ENCODE results near the gene L3MBTL4.
"Not testable (repeated sequence)": the region's sequence is repeated elsewhere in the genome, so short reads cannot be mapped to it uniquely, and the experiment has no call there.

L3MBTL4 gene

DNA sequence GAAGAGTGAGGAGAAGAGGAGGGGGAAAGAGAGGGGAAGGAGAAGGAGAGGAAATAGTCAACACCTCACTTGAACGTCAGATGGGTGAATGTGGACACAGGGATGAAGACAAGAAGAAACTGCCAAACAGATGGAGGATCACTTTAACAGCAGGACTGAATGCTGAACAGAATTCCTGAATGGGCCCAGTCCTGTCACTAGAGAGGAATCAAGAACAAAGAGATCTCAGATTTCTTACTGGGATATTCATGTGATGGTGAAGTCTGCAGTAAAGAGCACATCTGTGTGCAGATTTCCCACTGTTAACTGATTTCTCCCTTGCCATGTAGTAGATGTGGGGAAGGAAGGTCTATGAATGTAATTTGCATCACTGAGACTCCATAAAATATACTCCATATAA lies 135.4 kb downstream of the L3MBTL4 start:
- ATAC-seq, result no peak

DNA sequence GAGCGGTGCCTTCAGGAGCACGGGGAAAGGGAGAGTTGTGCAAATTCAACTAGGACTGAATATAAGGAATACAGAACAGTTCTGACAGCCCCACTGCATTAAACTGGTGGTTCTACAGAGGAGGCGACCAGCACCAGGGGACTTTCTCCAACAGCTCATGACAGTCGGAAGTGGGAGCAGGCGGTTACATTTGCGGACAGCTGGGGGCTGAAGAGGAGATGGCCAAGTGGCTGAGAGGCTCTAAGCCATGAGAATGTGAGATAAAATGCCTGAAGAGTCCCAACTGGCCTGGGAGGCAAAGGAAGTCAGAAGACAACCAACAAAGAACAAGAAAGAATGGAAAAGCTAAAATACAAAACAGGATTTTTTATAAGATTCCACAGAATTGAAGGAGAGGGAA lies 141.3 kb downstream of the L3MBTL4 start:
- no peak for ATAC-seq
- TF ChIP-seq, protein P1, sequence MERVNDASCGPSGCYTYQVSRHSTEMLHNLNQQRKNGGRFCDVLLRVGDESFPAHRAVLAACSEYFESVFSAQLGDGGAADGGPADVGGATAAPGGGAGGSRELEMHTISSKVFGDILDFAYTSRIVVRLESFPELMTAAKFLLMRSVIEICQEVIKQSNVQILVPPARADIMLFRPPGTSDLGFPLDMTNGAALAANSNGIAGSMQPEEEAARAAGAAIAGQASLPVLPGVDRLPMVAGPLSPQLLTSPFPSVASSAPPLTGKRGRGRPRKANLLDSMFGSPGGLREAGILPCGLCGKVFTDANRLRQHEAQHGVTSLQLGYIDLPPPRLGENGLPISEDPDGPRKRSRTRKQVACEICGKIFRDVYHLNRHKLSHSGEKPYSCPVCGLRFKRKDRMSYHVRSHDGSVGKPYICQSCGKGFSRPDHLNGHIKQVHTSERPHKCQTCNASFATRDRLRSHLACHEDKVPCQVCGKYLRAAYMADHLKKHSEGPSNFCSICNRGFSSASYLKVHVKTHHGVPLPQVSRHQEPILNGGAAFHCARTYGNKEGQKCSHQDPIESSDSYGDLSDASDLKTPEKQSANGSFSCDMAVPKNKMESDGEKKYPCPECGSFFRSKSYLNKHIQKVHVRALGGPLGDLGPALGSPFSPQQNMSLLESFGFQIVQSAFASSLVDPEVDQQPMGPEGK (CRISPR knock-in tag; IDR thresholded peaks at IDR 0.05; ENCODE audit: borderline replicate concordance), result no peak
- no peak for TF ChIP-seq CSDC2 (CRISPR knock-in tag; IDR thresholded peaks at IDR 0.05)
- TF ChIP-seq PPARA (CRISPR knock-in tag; IDR thresholded peaks at IDR 0.05; ENCODE audit: borderline replicate concordance), result no peak
- TF ChIP-seq ZFP30 (CRISPR knock-in tag; IDR thresholded peaks at IDR 0.05), result no peak
- no peak for TF ChIP-seq ZNF8 (CRISPR knock-in tag; IDR thresholded peaks at IDR 0.05)
- no peak for TF ChIP-seq BACH2 (CRISPR knock-in tag; IDR thresholded peaks at IDR 0.05; ENCODE audit: borderline replicate concordance)
- TF ChIP-seq, protein P2, sequence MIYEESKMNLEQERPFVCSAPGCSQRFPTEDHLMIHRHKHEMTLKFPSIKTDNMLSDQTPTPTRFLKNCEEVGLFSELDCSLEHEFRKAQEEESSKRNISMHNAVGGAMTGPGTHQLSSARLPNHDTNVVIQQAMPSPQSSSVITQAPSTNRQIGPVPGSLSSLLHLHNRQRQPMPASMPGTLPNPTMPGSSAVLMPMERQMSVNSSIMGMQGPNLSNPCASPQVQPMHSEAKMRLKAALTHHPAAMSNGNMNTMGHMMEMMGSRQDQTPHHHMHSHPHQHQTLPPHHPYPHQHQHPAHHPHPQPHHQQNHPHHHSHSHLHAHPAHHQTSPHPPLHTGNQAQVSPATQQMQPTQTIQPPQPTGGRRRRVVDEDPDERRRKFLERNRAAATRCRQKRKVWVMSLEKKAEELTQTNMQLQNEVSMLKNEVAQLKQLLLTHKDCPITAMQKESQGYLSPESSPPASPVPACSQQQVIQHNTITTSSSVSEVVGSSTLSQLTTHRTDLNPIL (CRISPR knock-in tag; IDR thresholded peaks at IDR 0.05; ENCODE audit: low read depth), result no peak
- no peak for TF ChIP-seq SNAI2 (CRISPR knock-in tag; IDR thresholded peaks at IDR 0.05)
- no peak for TF ChIP-seq ZNF565 (CRISPR knock-in tag; conservative IDR thresholded peaks at IDR 0.05; ENCODE audit: low read depth)
- no peak for TF ChIP-seq ARNTL (CRISPR knock-in tag; IDR thresholded peaks at IDR 0.05; ENCODE audit: borderline replicate concordance, low read depth)
- no peak for TF ChIP-seq TCF4 (CRISPR knock-in tag; IDR thresholded peaks at IDR 0.05; ENCODE audit: borderline replicate concordance)
- no peak for TF ChIP-seq GLIS3 (CRISPR knock-in tag; IDR thresholded peaks at IDR 0.05)

More for the DNA sequence above, 135.4 kb downstream of the L3MBTL4 start:
- TF ChIP-seq ESRRG (CRISPR knock-in tag; IDR thresholded peaks at IDR 0.05) (no peak), ZFP30 (CRISPR knock-in tag; IDR thresholded peaks at IDR 0.05) (no peak), BACH2 (CRISPR knock-in tag; IDR thresholded peaks at IDR 0.05; ENCODE audit: borderline replicate concordance) (no peak), OSR1 (CRISPR knock-in tag; IDR thresholded peaks at IDR 0.05) (no peak), ZNF8 (CRISPR knock-in tag; IDR thresholded peaks at IDR 0.05) (no peak), GLIS3 (CRISPR knock-in tag; IDR thresholded peaks at IDR 0.05) (no peak)
- TF ChIP-seq, protein P3, sequence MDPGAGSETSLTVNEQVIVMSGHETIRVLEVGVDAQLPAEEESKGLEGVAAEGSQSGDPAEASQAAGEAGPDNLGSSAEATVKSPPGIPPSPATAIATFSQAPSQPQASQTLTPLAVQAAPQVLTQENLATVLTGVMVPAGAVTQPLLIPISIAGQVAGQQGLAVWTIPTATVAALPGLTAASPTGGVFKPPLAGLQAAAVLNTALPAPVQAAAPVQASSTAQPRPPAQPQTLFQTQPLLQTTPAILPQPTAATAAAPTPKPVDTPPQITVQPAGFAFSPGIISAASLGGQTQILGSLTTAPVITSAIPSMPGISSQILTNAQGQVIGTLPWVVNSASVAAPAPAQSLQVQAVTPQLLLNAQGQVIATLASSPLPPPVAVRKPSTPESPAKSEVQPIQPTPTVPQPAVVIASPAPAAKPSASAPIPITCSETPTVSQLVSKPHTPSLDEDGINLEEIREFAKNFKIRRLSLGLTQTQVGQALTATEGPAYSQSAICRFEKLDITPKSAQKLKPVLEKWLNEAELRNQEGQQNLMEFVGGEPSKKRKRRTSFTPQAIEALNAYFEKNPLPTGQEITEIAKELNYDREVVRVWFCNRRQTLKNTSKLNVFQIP (CRISPR knock-in tag; IDR thresholded peaks at IDR 0.05; ENCODE audit: borderline replicate concordance, low read depth), result no peak
- TF ChIP-seq, protein P4, sequence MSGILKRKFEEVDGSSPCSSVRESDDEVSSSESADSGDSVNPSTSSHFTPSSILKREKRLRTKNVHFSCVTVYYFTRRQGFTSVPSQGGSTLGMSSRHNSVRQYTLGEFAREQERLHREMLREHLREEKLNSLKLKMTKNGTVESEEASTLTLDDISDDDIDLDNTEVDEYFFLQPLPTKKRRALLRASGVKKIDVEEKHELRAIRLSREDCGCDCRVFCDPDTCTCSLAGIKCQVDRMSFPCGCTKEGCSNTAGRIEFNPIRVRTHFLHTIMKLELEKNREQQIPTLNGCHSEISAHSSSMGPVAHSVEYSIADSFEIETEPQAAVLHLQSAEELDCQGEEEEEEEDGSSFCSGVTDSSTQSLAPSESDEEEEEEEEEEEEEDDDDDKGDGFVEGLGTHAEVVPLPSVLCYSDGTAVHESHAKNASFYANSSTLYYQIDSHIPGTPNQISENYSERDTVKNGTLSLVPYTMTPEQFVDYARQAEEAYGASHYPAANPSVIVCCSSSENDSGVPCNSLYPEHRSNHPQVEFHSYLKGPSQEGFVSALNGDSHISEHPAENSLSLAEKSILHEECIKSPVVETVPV (CRISPR knock-in tag; IDR thresholded peaks at IDR 0.05), result no peak

DNA sequence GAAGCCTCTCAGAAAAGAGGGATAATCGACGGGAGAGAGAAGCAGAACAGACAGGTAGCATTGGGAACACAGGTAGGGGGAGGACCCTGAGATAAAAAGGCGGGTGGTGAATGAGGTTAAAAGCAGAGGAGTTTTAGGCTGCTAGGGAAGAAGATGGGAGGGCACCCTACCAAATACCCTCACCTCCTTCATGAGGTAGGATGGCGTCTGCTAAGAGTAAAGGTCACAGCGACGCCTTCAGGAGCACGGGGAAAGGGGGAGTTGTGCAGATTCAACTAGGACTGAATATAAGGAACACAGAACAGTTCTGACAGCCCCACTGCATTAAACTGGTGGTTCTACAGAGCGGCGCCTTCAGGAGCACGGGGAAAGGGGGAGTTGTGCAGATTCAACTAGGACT lies 142.6 kb downstream of the L3MBTL4 start:
- not testable (repeated sequence) for ATAC-seq

DNA sequence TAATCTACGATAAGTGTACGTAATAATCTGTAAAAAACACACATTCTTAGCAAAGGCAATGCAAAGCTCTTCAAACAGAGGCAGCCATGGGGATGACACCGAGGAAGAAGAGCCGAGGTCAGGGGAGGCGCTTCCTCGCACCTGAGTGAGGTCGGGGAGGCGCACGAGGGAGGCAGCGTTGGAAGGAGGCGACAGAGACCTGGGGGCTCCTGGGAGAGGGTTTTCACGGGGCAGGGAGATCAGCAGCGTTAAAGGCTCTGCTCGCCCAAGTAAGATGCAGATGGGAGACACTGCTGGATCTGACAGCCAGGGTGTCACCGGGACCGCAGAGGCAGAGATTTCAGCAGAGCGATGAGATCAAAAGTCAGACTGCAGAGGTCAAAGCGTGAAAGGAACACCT lies 143.1 kb downstream of the L3MBTL4 start:
- ATAC-seq, result no peak

DNA sequence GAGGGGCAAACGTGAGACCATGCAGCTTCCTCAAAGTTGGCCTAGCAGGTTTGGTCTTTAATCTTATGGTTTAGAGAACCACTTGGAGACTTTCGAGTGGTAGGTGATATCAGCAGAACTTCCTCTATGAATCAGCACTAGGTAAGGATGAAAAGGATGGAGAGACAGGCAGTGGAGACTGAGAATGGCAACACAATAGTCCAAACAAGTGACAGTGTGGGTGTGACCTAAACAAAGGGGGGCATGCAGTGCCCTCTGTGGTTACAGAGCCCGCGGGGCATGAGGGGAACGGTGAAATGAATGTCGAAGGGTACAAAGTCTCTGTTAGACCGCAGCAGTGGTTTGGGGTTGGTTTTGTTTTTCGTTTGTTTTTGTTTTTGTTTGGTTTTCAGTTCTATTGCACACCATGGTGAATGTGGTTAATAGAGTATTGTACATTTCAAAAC lies 143.9 kb downstream of the L3MBTL4 start:
- ATAC-seq, result no peak
- TF ChIP-seq, protein P3 (CRISPR knock-in tag; IDR thresholded peaks at IDR 0.05; ENCODE audit: borderline replicate concordance, low read depth), result no peak
- TF ChIP-seq, protein P4 (CRISPR knock-in tag; IDR thresholded peaks at IDR 0.05), result no peak
- no peak for TF ChIP-seq CSDC2 (CRISPR knock-in tag; IDR thresholded peaks at IDR 0.05)
- no peak for TF ChIP-seq ZFP3 (CRISPR knock-in tag; IDR thresholded peaks at IDR 0.05)
- no peak for TF ChIP-seq GLIS3 (CRISPR knock-in tag; IDR thresholded peaks at IDR 0.05)
- no peak for TF ChIP-seq OSR1 (CRISPR knock-in tag; IDR thresholded peaks at IDR 0.05)
- no peak for TF ChIP-seq TCF4 (CRISPR knock-in tag; IDR thresholded peaks at IDR 0.05; ENCODE audit: borderline replicate concordance)
- TF ChIP-seq SNAI2 (CRISPR knock-in tag; IDR thresholded peaks at IDR 0.05), result no peak
- TF ChIP-seq TOX (CRISPR knock-in tag; IDR thresholded peaks at IDR 0.05; ENCODE audit: borderline replicate concordance), result no peak
- TF ChIP-seq ZNF8 (CRISPR knock-in tag; IDR thresholded peaks at IDR 0.05), result no peak

More for the DNA sequence above, 143.1 kb downstream of the L3MBTL4 start:
- TF ChIP-seq, protein P1 (CRISPR knock-in tag; IDR thresholded peaks at IDR 0.05; ENCODE audit: borderline replicate concordance), result no peak
- no peak for TF ChIP-seq RARB (CRISPR knock-in tag; IDR thresholded peaks at IDR 0.05)
